ENCODE data around the gene FZD4.
"Not testable (repeated sequence)": the region's sequence is repeated elsewhere in the genome, so short reads cannot be mapped to it uniquely, and the experiment has no call there.

FZD4 gene

GRCh38 chr11:86934926-86935579, 20.1 kb downstream of the FZD4 start:
- DNase-seq, result no peak

- DNase-seq, result no peak
Observed at GRCh38 chr11:86934582-86934900, 20.7 kb downstream of the FZD4 start.

- DNase-seq, result no peak
Observed at GRCh38 chr11:86933891-86934581, 21.2 kb downstream of the FZD4 start.

GRCh38 chr11:86932924-86933875, 22.0 kb downstream of the FZD4 start:
- DNase-seq, result no peak

GRCh38 chr11:86932259-86932585, 23.0 kb downstream of the FZD4 start:
- no peak for DNase-seq

GRCh38 chr11:86931548-86932258, 23.5 kb downstream of the FZD4 start:
- DNase-seq, result peak; percentile 85

GRCh38 chr11:86930957-86931547, 24.1 kb downstream of the FZD4 start:
- no peak for DNase-seq

- no peak for DNase-seq
Observed at GRCh38 chr11:86926975-86927374, 28.2 kb downstream of the FZD4 start.

GRCh38 chr11:86923999-86924766, 31.0 kb downstream of the FZD4 start:
- DNase-seq, result no peak

GRCh38 chr11:86922225-86922624, 33.0 kb downstream of the FZD4 start:
- DNase-seq, result no peak

- DNase-seq, result peak; percentile 56
Observed at GRCh38 chr11:86919557-86920210, 35.5 kb downstream of the FZD4 start.

- no peak for DNase-seq
Observed at GRCh38 chr11:86918973-86919372, 36.2 kb downstream of the FZD4 start.

- no peak for DNase-seq
Observed at GRCh38 chr11:86918496-86918895, 36.7 kb downstream of the FZD4 start.

- no peak for DNase-seq
Observed at GRCh38 chr11:86917589-86917988, 37.6 kb downstream of the FZD4 start.

- DNase-seq, result no peak
Observed at GRCh38 chr11:86916330-86916729, 38.9 kb downstream of the FZD4 start.

- not testable (repeated sequence) for DNase-seq
Observed at GRCh38 chr11:86915850-86916249, 39.3 kb downstream of the FZD4 start.

- DNase-seq, result no peak
Observed at GRCh38 chr11:86914865-86915519, 40.2 kb downstream of the FZD4 start.

GRCh38 chr11:86912238-86912637, 43.0 kb downstream of the FZD4 start:
- no peak for DNase-seq

GRCh38 chr11:86910592-86910991, 44.6 kb downstream of the FZD4 start:
- DNase-seq, result no peak

- no peak for DNase-seq
Observed at GRCh38 chr11:86906198-86906597, 49.0 kb downstream of the FZD4 start.

- no peak for DNase-seq
Observed at GRCh38 chr11:86905252-86905651, 49.9 kb downstream of the FZD4 start.

Data from hematopoietic multipotent progenitor cell treated with erythropoietin and hydrocortisone succinate and interleukin-3 and kit ligand, for 8 days (in vitro differentiated cells).